Liver (tissue), 9 donors: Measurements from ENCODE around the gene BIRC7. TPM values are rescaled to one million over a fixed set of nuclear protein-coding genes. Genes with fewer than 3 reads are reported as not detected.

Experiments
- DNase-seq: peaks from one replicate; pipeline ENCODE4 v3.0.0-alpha.2; 2017; ENCODE audit warnings: low spot score
- H3K27ac ChIP-seq, 2 donors: one replicate each; pipeline ENCODE4 v1.7.0; 2013; ENCODE audit warnings: inconsistent platforms in 2 of 2, low read length in 2 of 2, control low read depth in 1 of 2, low read depth in 1 of 2, mild to moderate bottlenecking in 1 of 2
- H3K27me3 ChIP-seq, 4 donors: one replicate each; pipeline versions ENCODE4 v1.6.1 to v1.7.0; 2013; ENCODE audit warnings: low read length in 3 of 4, inconsistent platforms in 1 of 4, mild to moderate bottlenecking in 1 of 4, moderate library complexity in 1 of 4; ENCODE audit not compliant: control insufficient read depth in 4 of 4, insufficient read depth in 4 of 4
- H3K36me3 ChIP-seq, 4 donors: one replicate each; pipeline versions ENCODE4 v1.6.1 to v1.7.0; 2013; ENCODE audit warnings: low read length in 3 of 4, mild to moderate bottlenecking in 3 of 4, low read depth in 1 of 4, moderate library complexity in 1 of 4; ENCODE audit not compliant: control insufficient read depth in 4 of 4, insufficient read depth in 3 of 4
- H3K4me1 ChIP-seq, 4 donors: one replicate each; pipeline versions ENCODE4 v1.6.1 to v1.7.0; 2013; ENCODE audit warnings: low read length in 3 of 4, mild to moderate bottlenecking in 3 of 4, moderate library complexity in 1 of 4; ENCODE audit not compliant: control insufficient read depth in 4 of 4, insufficient read depth in 4 of 4
- H3K4me3 ChIP-seq, 3 donors: one replicate each; pipeline versions ENCODE4 v1.6.1 to v1.7.0; 2013; ENCODE audit warnings: low read length in 3 of 3, control low read depth in 1 of 3, low read depth in 1 of 3, mild to moderate bottlenecking in 1 of 3
- H3K9ac ChIP-seq, 2 donors: one replicate each; pipeline ENCODE4 v1.7.0; 2013; ENCODE audit warnings: low read length in 2 of 2, mild to moderate bottlenecking in 2 of 2, moderate library complexity in 2 of 2, control low read depth in 1 of 2, low read depth in 1 of 2
- H3K9me3 ChIP-seq, 4 donors: one replicate each; pipeline versions ENCODE4 v1.6.1 to v1.7.0; 2013; ENCODE audit warnings: low read length in 3 of 4; ENCODE audit not compliant: control insufficient read depth in 4 of 4
- ATF3 ChIP-seq: IDR thresholded peaks from 2 replicates; pipeline ENCODE4 v1.6.1; 2016; ENCODE audit warnings: antibody characterized with exemption
- CTCF ChIP-seq: fragments of 150-350 bp; IDR thresholded peaks from 2 replicates; pipeline ENCODE4 v1.5.1; 2017; ENCODE audit warnings: improper control_type of control experiment, low read depth, low read length; ENCODE audit not compliant: missing input control
- FOXA1 ChIP-seq: IDR thresholded peaks from 2 replicates; pipeline ENCODE4 v1.6.1; 2016; ENCODE audit warnings: antibody characterized with exemption
- GABPA ChIP-seq, 2 donors: IDR thresholded peaks in 1 of 2; conservative IDR thresholded peaks in 1 of 2; 2 replicates each; pipeline ENCODE4 v1.6.1; 2016; ENCODE audit warnings: antibody characterized with exemption in 2 of 2, mild to moderate bottlenecking in 1 of 2, moderate library complexity in 1 of 2
- HNF4G ChIP-seq: IDR thresholded peaks from 2 replicates; pipeline ENCODE4 v1.6.1; 2016; ENCODE audit warnings: antibody characterized with exemption
- NR2F2 ChIP-seq: IDR thresholded peaks from 2 replicates; pipeline ENCODE4 v1.6.1; 2016; ENCODE audit warnings: antibody characterized with exemption
- RAD21 ChIP-seq, 2 donors: IDR thresholded peaks; 2 replicates each; pipeline ENCODE4 v1.6.1; 2016; ENCODE audit warnings: antibody characterized with exemption in 2 of 2, mild to moderate bottlenecking in 2 of 2
- RXRA ChIP-seq, 2 donors: IDR thresholded peaks; 2 replicates each; pipeline ENCODE4 v1.6.1; 2017 to 2018; ENCODE audit warnings: antibody characterized with exemption in 2 of 2, mild to moderate bottlenecking in 1 of 2
- SP1 ChIP-seq: IDR thresholded peaks from 2 replicates; pipeline ENCODE4 v1.6.1; 2018; ENCODE audit warnings: antibody characterized with exemption, mild to moderate bottlenecking
- YY1 ChIP-seq: IDR thresholded peaks from 2 replicates; pipeline ENCODE4 v1.6.1; 2016; ENCODE audit warnings: antibody characterized with exemption, mild to moderate bottlenecking
- ZBTB33 ChIP-seq: IDR thresholded peaks from 2 replicates; pipeline ENCODE4 v1.6.1; 2016; ENCODE audit warnings: antibody characterized with exemption
- WGBS: extraction: QIAGEN DNeasy Blood & Tissue Kit; methylation state at CpG from one replicate; pipeline ENCODE4 v1.1.7; 2013; 5-methylcytosine and 5-hydroxymethylcytosine counted together
- polyA plus RNA-seq, 2 donors: library from polyadenylated mRNA; stranded (reverse) in 1 of 2; unstranded in 1 of 2; fragments of 200-250 nt in 1 of 2; fragments of >200 nt in 1 of 2; fragmentation: Nextera tagmentation in 1 of 2; extraction: Ambion mirVana in 1 of 2; gene quantifications; one replicate each; pipeline versions ENCODE4 v1.2.1 to v1.2.3, GENCODE V29; 2013 to 2015
- total RNA-seq, 2 donors: library from RNA; depleted of rRNA; stranded (reverse); fragments of >200 nt; gene quantifications; one replicate each; pipeline ENCODE4 v1.2.3, GENCODE V29; 2014
- TF ChIP-seq, protein P1 (sequence below): IDR thresholded peaks from 2 replicates; pipeline ENCODE4 v1.6.1; 2016; ENCODE audit warnings: antibody characterized with exemption
- donor health status: healthy.
- donor health status: healthy.
- donor health status: healthy.
- donor health status: healthy.
- donor health status: healthy.

Gene BIRC7
- total and polyA plus RNA-seq, 4 donors: 0.23 TPM; not detected in 3

DNA sequence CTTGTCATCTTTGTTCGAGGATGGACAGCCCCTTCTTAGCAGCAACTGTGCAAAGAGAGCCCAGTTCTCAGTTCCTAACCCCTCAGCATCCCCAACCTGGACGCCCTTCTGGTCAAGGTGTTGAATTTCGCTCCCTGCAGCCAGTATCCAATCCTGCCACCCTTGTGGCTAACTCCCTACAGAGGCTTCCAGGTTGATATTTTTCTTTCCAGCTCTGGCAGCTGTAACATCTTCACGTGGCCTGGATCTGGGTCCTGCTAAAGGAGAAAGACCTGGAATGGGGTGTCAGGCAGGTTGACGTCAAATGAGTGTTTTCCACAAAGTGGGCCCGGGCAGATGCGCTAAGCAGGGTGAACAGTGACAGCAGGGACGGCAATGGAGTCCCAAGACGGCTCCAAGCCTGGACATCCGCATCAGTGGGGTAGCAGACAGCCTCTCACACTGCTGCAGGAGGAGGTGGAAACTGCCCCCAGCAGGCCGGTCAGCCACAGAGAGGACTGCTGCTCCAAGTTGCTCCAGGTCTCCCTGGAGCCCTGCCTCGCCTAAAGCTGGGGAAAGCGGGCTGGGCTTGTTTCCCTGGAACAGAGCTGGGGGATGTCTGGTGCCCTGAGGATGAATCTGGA is 18.7 kb upstream of the BIRC7 start:
- Histone ChIP-seq H3K4me1 (peaks cover 6 to 32% (median 25%) of the 10 kb centered on the region in 4 donors), H3K4me3 (peak overlapping the region in 2 of 3 donors; percentile 72 to 74), H3K36me3 (peaks cover 3 to 17% (median 13%) of the 10 kb centered on the region in 4 donors), H3K27ac (peak overlapping the region; percentile 77 to 83), H3K27me3 (no peaks in the 10 kb centered on the region), H3K9ac (peak overlapping the region; percentile 42 to 58), H3K9me3 (no peaks in the 10 kb centered on the region)
- TF ChIP-seq ATF3: no peak
- no peak for TF ChIP-seq CTCF
- no peak for TF ChIP-seq FOXA1
- no peak for DNase-seq
- 85% methylated on average over 13 of the region's 13 CpGs for WGBS

GRCh38 chr20:63217706-63218105 is 18.0 kb upstream of the BIRC7 start:
- Histone ChIP-seq H3K9ac (no peak overlapping the region), H3K9me3 (no peaks in the 10 kb centered on the region), H3K4me1 (peaks cover 6 to 28% (median 22%) of the 10 kb centered on the region in 4 donors), H3K27ac (no peak overlapping the region), H3K27me3 (no peaks in the 10 kb centered on the region), H3K4me3 (no peak overlapping the region), H3K36me3 (peaks cover 1 to 9% (median 7%) of the 10 kb centered on the region in 4 donors)
- TF ChIP-seq YY1: no peak
- no peak for TF ChIP-seq RXRA (IDR thresholded peaks at IDR 0.05)
- TF ChIP-seq NR2F2: no peak
- no peak for TF ChIP-seq GABPA (IDR thresholded peaks at IDR 0.05 in 1 of 2, conservative IDR thresholded peaks at IDR 0.05 in 1 of 2)
- TF ChIP-seq, protein P1, sequence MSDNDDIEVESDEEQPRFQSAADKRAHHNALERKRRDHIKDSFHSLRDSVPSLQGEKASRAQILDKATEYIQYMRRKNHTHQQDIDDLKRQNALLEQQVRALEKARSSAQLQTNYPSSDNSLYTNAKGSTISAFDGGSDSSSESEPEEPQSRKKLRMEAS: no peak
- TF ChIP-seq SP1: no peak
- no peak for TF ChIP-seq ZBTB33
- DNase-seq: no peak
- 83% methylated on average over 7 of the region's 7 CpGs for WGBS

GRCh38 chr20:63218701-63219446 is 16.8 kb upstream of the BIRC7 start:
- no peaks in the 10 kb centered on the region for H3K27me3 ChIP-seq
- H3K27ac ChIP-seq: no peak overlapping the region
- peaks cover 6 to 24% (median 20%) of the 10 kb centered on the region in 4 donors for H3K4me1 ChIP-seq
- TF ChIP-seq HNF4G: no peak
- TF ChIP-seq GABPA (IDR thresholded peaks at IDR 0.05 in 1 of 2, conservative IDR thresholded peaks at IDR 0.05 in 1 of 2): no peak
- no peak for TF ChIP-seq CTCF
- no peak for TF ChIP-seq ZBTB33
- TF ChIP-seq RAD21 (IDR thresholded peaks at IDR 0.05): no peak
- no peak for TF ChIP-seq NR2F2
- no peak for DNase-seq
- H3K36me3 ChIP-seq: peaks cover 0 to 3% (median 0%) of the 10 kb centered on the region in 4 donors
- H3K9ac ChIP-seq: no peak overlapping the region
- WGBS: 82% methylated on average over 13 of the region's 13 CpGs
- no peak overlapping the region for H3K4me3 ChIP-seq
- no peaks in the 10 kb centered on the region for H3K9me3 ChIP-seq
